ENCODE measurements around the gene OTC.

- TF ChIP-seq CTCF (IDR thresholded peaks at IDR 0.05; ENCODE audit: insufficient read depth, low read depth, low read length) (no peak), EZH2 (IDR thresholded peaks at IDR 0.05; ENCODE audit: insufficient read depth, low read length) (no peak)
These were observed 34.2 kb upstream of the OTC start for GRCh38 chrX:38318196-38318595.
